ENCODE data around the gene IGSF22.

- TF ChIP-seq NFYB (CRISPR knock-in tag; conservative IDR thresholded peaks at IDR 0.05; ENCODE audit: low read depth) (no peak), CTCF (IDR thresholded peaks at IDR 0.05) (no peak), CBFB (CRISPR knock-in tag; IDR thresholded peaks at IDR 0.05; ENCODE audit: low read depth) (no peak), NFATC4 (CRISPR knock-in tag; IDR thresholded peaks at IDR 0.05) (no peak), USF2 (CRISPR knock-in tag; IDR thresholded peaks at IDR 0.05) (no peak), GABPB1 (CRISPR knock-in tag; IDR thresholded peaks at IDR 0.05) (no peak), E2F1 (CRISPR knock-in tag; IDR thresholded peaks at IDR 0.05) (no peak), ZBTB21 (CRISPR knock-in tag; IDR thresholded peaks at IDR 0.05; ENCODE audit: borderline replicate concordance) (no peak), ATF2 (CRISPR knock-in tag; IDR thresholded peaks at IDR 0.05; ENCODE audit: borderline replicate concordance, low read depth) (no peak), USF1 (CRISPR knock-in tag; IDR thresholded peaks at IDR 0.05) (no peak)
- TF ChIP-seq, protein P1, sequence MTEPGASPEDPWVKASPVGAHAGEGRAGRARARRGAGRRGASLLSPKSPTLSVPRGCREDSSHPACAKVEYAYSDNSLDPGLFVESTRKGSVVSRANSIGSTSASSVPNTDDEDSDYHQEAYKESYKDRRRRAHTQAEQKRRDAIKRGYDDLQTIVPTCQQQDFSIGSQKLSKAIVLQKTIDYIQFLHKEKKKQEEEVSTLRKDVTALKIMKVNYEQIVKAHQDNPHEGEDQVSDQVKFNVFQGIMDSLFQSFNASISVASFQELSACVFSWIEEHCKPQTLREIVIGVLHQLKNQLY (CRISPR knock-in tag; IDR thresholded peaks at IDR 0.05): no peak
- TF ChIP-seq, protein P2, sequence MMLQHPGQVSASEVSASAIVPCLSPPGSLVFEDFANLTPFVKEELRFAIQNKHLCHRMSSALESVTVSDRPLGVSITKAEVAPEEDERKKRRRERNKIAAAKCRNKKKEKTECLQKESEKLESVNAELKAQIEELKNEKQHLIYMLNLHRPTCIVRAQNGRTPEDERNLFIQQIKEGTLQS (CRISPR knock-in tag; conservative IDR thresholded peaks at IDR 0.05): no peak
- TF ChIP-seq, protein P3, sequence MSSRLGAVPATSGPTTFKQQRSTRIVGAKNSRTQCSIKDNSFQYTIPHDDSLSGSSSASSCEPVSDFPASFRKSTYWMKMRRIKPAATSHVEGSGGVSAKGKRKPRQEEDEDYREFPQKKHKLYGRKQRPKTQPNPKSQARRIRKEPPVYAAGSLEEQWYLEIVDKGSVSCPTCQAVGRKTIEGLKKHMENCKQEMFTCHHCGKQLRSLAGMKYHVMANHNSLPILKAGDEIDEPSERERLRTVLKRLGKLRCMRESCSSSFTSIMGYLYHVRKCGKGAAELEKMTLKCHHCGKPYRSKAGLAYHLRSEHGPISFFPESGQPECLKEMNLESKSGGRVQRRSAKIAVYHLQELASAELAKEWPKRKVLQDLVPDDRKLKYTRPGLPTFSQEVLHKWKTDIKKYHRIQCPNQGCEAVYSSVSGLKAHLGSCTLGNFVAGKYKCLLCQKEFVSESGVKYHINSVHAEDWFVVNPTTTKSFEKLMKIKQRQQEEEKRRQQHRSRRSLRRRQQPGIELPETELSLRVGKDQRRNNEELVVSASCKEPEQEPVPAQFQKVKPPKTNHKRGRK (CRISPR knock-in tag; IDR thresholded peaks at IDR 0.05; ENCODE audit: borderline replicate concordance): no peak
- TF ChIP-seq, protein P4, sequence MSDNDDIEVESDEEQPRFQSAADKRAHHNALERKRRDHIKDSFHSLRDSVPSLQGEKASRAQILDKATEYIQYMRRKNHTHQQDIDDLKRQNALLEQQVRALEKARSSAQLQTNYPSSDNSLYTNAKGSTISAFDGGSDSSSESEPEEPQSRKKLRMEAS (CRISPR knock-in tag; IDR thresholded peaks at IDR 0.05): no peak
Measured at GRCh38 chr11:18749681-18750319, 23.8 kb upstream of the IGSF22 start.
